ENCODE measurements around the gene HDAC4. TPM values are rescaled to one million over a fixed set of nuclear protein-coding genes. Genes with fewer than 3 reads are reported as not detected.

HDAC4 gene
- total RNA-seq, 2 donors from 2014 or later = 8.1 to 20.1 TPM

DNA sequence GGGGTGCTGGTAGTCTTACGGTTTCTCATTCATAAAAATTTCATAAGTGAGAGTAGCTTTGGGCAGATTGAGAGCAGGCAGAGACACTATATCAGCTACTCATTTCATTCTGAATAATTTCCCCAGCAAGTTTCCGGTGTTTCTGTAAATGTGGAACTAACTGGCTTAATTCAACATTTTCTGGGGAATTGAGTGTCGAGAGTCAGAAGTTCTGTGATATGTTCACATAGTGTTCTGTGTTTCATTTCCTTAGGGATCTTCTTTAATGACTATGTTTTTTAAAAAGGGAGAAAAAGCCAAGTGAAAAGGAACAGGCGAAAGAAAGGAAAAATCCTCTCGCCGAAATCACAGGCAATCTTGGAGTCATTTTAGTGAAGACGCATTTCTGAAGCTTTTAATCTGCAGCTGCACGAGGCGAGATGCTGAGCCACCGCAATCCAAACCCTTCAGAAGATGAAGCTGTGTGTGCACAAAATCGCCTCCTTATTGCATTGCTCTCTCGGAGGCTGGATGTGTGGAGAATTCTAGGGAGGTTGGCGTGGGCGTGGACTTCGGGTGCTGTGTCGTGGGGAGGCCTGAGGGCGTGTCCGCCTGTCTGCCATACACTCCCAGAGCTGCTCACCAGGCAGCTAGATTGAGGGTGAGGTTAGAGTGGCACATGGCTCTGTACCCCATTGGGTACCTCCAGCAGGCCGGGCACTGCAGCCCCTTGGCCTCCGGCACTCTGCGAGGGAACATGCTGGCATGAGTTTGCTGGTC is 38.4 kb upstream of the HDAC4 start:
- Histone ChIP-seq H3K4me3 (no peak overlapping the region), H3K27me3 (no peaks in the 10 kb centered on the region), H3K36me3 (no peaks in the 10 kb centered on the region), H3K9me3 (peaks cover 0 to 4% of the 10 kb centered on the region in 2 donors), H3K4me1 (peaks cover 0 to 13% of the 10 kb centered on the region in 2 donors), H3K27ac (peak overlapping the region; percentile 2 to 26)
- TF ChIP-seq, protein P1, sequence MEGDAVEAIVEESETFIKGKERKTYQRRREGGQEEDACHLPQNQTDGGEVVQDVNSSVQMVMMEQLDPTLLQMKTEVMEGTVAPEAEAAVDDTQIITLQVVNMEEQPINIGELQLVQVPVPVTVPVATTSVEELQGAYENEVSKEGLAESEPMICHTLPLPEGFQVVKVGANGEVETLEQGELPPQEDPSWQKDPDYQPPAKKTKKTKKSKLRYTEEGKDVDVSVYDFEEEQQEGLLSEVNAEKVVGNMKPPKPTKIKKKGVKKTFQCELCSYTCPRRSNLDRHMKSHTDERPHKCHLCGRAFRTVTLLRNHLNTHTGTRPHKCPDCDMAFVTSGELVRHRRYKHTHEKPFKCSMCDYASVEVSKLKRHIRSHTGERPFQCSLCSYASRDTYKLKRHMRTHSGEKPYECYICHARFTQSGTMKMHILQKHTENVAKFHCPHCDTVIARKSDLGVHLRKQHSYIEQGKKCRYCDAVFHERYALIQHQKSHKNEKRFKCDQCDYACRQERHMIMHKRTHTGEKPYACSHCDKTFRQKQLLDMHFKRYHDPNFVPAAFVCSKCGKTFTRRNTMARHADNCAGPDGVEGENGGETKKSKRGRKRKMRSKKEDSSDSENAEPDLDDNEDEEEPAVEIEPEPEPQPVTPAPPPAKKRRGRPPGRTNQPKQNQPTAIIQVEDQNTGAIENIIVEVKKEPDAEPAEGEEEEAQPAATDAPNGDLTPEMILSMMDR (IDR thresholded peaks at IDR 0.05) = no peak
- DNase-seq (ENCODE audit: low spot score) = no peak

DNA sequence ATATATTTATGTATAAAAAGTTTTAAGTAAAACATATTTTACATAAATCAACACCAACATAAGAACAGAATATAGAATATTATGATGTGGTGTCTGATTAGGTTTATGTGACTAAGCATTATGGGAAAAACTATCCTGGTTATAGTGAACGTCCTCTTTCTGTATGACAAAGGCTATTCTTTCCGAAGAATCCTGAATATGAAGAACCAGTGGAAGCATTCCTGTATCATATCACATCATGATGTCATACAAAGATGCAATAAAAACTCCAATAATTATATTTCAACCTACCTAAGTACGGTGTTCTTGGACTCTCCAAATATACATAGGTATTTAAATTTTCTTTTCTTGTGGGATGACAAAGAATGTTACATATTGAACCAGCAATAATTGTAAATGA is 37.5 kb upstream of the HDAC4 start:
- H3K4me3 ChIP-seq = no peak overlapping the region
- no peak for DNase-seq (ENCODE audit: low spot score)
- TF ChIP-seq, protein P1 (IDR thresholded peaks at IDR 0.05) = no peak
- H3K27ac ChIP-seq = no peak overlapping the region
- peaks cover 0 to 13% of the 10 kb centered on the region in 2 donors for H3K4me1 ChIP-seq
- H3K36me3 ChIP-seq = no peaks in the 10 kb centered on the region
- H3K27me3 ChIP-seq = no peaks in the 10 kb centered on the region
- H3K9me3 ChIP-seq = peaks cover 0 to 12% of the 10 kb centered on the region in 2 donors

DNA sequence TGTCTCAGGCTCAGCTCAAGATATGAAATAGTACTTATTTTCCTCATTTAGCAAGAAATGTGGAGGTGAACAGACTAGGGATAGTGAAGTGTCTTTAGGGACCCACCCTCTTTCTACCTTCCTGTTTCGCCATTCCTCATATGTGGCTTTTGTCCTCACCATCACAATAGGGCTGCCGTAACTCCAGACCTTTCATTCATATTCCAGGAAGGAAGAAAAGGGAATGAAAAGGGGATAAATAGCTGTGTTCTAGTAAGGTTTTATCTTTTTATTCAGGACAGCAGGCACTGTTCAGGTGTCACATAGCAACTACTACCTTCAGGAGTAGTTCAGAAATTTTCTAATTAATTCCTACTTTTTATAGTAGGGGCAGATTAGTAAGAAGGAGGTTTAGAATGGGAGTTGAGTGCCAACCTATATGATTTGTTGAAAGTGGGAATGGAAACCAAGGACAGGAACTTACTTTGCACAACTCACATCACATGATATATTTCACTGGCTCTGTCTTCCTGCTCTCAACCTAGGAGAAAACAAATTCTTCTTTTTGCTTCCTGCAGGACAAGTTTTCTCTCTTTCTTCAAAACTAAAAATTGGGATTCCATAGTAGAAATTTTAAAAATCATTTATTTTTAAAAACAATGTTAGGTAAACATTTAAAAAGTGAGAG is 36.0 kb upstream of the HDAC4 start:
- no peak overlapping the region for H3K27ac ChIP-seq
- DNase-seq (ENCODE audit: low spot score) = no peak
- no peak overlapping the region for H3K4me3 ChIP-seq
- no peaks in the 10 kb centered on the region for H3K27me3 ChIP-seq
- H3K4me1 ChIP-seq = peaks cover 0 to 13% of the 10 kb centered on the region in 2 donors
- peaks cover 0 to 18% of the 10 kb centered on the region in 2 donors for H3K9me3 ChIP-seq
- H3K36me3 ChIP-seq = no peaks in the 10 kb centered on the region
- TF ChIP-seq, protein P1 (IDR thresholded peaks at IDR 0.05) = no peak

DNA sequence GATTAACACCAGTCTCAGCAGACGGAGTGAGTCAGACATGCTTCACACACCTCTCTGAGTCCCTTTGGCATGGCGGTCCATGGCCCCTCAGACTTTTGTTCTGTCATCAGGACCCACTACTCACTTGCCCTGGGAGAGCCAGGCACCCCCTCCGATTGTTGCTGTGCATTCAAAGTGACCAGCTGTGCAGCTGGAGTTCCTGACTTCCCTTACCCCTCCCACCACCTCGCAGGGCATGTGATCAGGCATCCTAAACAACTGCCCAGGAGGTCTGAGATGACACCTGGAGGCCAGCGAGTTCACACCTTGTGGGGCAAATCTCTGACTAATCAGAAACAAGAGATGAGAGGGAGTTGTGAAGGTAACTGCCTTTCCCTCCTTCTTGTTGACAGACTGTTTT is 35.3 kb upstream of the HDAC4 start:
- H3K4me3 ChIP-seq = no peak overlapping the region
- H3K27ac ChIP-seq = no peak overlapping the region
- no peaks in the 10 kb centered on the region for H3K27me3 ChIP-seq
- peaks cover 0 to 11% of the 10 kb centered on the region in 2 donors for H3K4me1 ChIP-seq
- TF ChIP-seq, protein P1 (IDR thresholded peaks at IDR 0.05) = no peak
- DNase-seq (ENCODE audit: low spot score) = no peak
- H3K36me3 ChIP-seq = no peaks in the 10 kb centered on the region
- H3K9me3 ChIP-seq = peaks cover 0 to 18% of the 10 kb centered on the region in 2 donors

DNA sequence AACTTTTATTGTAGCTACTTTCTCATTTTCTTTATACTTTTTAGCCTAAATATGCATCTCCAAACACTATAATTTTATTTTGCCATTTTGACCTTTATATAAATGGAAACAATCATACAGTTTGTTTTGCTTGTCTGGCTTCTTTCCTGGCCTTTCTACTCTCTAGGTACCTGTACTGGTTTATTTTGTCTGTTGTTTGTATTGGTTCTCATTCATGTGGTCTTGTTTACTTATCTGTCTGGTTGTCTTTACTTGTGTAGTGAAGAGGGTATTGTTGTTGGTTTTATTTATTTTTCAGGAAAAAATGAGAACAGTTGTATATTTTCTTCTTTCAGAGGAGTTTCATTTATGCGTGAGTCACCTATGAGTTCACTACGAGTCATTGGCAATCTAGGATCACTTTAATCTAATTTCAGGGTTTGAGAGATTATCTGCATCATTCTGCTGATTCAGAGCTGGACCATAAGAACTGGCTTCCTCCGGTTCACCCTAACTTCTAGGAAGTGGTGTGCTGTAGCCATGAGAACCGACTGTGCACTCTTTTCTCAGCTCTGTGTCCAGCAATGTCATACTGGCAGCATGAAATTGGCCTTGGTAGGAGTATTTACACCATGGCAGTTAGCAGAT is 33.1 kb upstream of the HDAC4 start:
- Histone ChIP-seq H3K27me3 (no peaks in the 10 kb centered on the region), H3K4me3 (no peak overlapping the region), H3K27ac (no peak overlapping the region), H3K4me1 (no peaks in the 10 kb centered on the region), H3K9me3 (peaks cover 0 to 18% of the 10 kb centered on the region in 2 donors), H3K36me3 (no peaks in the 10 kb centered on the region)
- TF ChIP-seq, protein P1 (IDR thresholded peaks at IDR 0.05) = no peak
- no peak for DNase-seq (ENCODE audit: low spot score)

Data from right atrium auricular region (tissue), 2 donors.